Activated CD8-positive, alpha-beta memory T cell treated with anti-CD3 and anti-CD28 coated beads for 24 hours (primary cell): ENCODE measurements around the gene CEP68.

Experiments
- DNase-seq: peaks from one replicate; pipeline ENCODE4 v3.0.0-alpha.2; 2020

The CEP68 gene

DNA sequence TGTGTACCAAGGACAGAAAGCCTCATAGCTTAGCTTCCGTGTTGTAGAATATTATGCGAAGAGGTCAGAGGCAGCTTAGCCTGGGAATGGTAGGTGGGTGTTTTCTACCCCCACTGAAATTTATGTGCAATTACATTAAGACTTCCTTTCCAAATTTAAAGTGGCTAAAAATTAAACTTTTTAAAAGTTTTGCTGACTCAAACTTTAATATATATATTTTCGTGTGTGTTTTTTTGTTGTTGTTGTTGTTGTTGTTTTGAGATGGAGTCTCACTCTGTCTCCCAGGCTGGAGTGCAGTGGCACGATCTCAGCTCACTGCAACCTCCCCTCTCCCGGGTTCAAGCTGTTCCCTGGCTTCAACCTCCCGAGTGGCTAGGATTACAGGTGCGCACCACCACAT, 77.9 kb downstream of the CEP68 start:
- no peak for DNase-seq

DNA sequence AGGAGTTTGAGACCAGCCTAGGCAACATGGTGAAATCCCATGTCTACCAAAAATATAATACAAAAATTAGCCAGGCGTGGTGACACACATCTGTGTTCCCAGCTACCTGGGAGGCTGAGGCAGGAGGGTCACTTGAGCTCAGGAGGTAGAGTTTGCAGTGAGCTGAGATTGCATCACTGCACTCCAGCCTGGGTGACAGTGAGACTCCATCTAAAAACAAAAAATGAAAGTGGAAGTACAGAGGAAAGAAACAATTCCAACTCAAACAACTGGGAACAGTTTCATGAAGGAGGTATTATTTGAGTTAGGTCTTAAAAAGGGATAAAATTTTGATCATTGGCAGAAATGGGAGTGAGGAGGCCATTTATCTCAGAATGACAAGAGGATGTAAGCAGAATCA, 80.0 kb downstream of the CEP68 start:
- no peak for DNase-seq
